NCI-H748 (cell line): ENCODE results near the gene FOXP1.

Experiments
- DNase-seq: peaks from one replicate; lab custom pipeline; 2025; ENCODE audit not compliant: unreplicated experiment; lab: John Stamatoyannopoulos, UW

The FOXP1 gene

GRCh38 chr3:71163198-71163918 lies 420.2 kb downstream of the FOXP1 start:
- DNase-seq = no peak

- DNase-seq = peak; percentile 19
These were observed 421.3 kb downstream of the FOXP1 start for GRCh38 chr3:71162221-71162620.

- DNase-seq = no peak
These were observed 422.6 kb downstream of the FOXP1 start for GRCh38 chr3:71160785-71161546.

GRCh38 chr3:71156062-71156665 lies 427.4 kb downstream of the FOXP1 start:
- DNase-seq = no peak

- no peak for DNase-seq
These were observed 428.7 kb downstream of the FOXP1 start for GRCh38 chr3:71154846-71155245.

GRCh38 chr3:71153713-71154112 lies 429.8 kb downstream of the FOXP1 start:
- peak; percentile 83 for DNase-seq

- DNase-seq = peak; percentile 93
These were observed 430.6 kb downstream of the FOXP1 start for GRCh38 chr3:71152892-71153265.

GRCh38 chr3:71152039-71152891 lies 431.3 kb downstream of the FOXP1 start:
- DNase-seq = no peak

GRCh38 chr3:71149959-71150954 lies 433.3 kb downstream of the FOXP1 start:
- DNase-seq = peak; percentile 24

- DNase-seq = no peak
These were observed 435.0 kb downstream of the FOXP1 start for GRCh38 chr3:71148455-71149060.

GRCh38 chr3:71146673-71147072 lies 436.9 kb downstream of the FOXP1 start:
- DNase-seq = peak; percentile 9

GRCh38 chr3:71145954-71146353 lies 437.6 kb downstream of the FOXP1 start:
- no peak for DNase-seq

- no peak for DNase-seq
These were observed 438.8 kb downstream of the FOXP1 start for GRCh38 chr3:71144525-71145253.

- DNase-seq = no peak
These were observed 440.0 kb downstream of the FOXP1 start for GRCh38 chr3:71143493-71143892.

- peak; percentile 42 for DNase-seq
These were observed 440.9 kb downstream of the FOXP1 start for GRCh38 chr3:71142441-71143161.

- DNase-seq = no peak
These were observed 443.1 kb downstream of the FOXP1 start for GRCh38 chr3:71140477-71140876.

GRCh38 chr3:71139496-71139895 lies 444.0 kb downstream of the FOXP1 start:
- DNase-seq = no peak

- no peak for DNase-seq
These were observed 445.1 kb downstream of the FOXP1 start for GRCh38 chr3:71138410-71138809.
